ENCODE results near the gene SPTBN1.

GRCh38 chr2:54626131-54626530 is 170.0 kb downstream of the SPTBN1 start:
- no peak for TF ChIP-seq CTCF (conservative IDR thresholded peaks at IDR 0.05; ENCODE audit: low read length)
- TF ChIP-seq EZH2phosphoT487 (IDR thresholded peaks at IDR 0.05; ENCODE audit: borderline replicate concordance, low read depth, low read length) = no peak

Measured in OCI-LY7 (cell line).